HuH-7 (cell line): ENCODE data around the gene CD99.

Experiments used
- DNase-seq: peaks from one replicate; pipeline ENCODE4 v3.0.0; 2011; ENCODE audit warnings: low spot score

Gene CD99

DNA sequence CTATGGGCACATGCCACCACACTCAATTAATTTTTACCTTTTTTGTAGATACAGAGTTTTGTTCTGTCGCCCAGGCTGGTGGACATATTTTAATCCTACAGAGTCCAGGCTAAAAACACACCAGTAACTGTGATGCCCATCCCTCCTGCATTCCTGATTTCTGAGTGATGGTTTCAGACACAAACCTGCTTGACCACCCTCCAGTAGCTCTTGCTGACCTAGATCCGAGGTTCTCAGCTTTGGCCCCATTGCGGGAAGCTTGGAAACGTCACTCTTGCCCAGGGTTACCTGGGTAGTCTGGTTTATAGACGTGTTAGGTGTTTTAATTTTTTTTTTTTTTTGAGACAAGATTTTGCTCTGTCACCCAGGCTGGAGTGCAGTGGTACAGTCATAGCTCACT lies 7.5 kb downstream of the CD99 start:
- DNase-seq, result no peak

DNA sequence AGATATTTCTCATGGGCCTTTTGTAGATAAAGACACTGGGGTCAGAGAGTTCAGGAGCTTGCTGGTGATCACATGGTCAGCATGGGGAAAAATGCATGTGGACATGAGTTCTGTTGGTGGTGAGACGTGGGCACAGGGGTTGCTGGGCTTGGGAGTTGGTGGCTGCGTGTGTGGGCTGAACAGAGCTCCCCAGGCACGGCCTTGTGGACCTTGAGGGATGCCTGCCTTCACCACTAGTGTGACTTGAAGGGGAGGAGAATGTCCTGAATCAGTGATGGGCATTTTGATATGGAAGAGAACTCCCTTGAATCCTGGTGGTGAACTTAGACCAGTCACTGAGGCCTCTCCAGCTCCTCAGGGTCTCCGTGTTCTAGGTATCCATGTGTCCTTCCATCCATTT lies 8.9 kb downstream of the CD99 start:
- no peak for DNase-seq

DNA sequence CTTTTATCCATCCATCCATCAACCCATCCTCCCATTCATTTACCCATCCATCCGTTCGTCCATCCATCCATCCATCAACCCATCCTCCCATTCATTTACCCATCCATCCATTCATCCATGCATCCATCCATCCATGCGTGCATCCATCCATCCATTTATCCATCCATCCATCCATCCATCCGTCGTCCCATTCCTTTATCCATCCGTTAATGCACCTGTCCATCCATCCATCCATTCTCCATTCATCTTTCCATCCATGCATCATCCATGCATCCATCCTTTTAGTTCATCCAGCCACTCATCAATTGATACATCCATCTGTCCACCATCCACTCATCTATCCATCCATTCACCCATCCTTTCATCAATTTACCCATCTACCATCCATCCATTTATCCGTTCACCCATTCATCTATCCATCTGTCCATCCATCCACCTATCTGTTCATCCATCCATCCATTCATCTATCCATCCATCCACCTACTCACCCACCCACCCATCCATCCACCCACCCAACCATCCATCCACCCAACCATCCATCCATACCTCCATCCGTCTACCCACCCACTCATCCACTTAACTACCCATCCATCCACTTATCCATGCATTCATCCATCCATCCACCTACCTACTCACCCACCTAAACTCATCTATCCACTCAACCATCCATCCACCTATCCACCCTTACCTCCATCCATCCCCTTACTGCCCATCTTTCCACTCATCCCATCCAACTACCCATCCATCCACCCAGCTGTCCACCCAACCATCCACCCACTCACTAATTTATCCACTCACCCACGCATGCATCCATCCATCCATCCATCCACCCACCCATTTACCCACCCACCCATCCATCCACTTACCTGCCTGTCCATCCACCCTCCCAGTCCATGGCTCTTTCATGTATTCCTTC lies 9.6 kb downstream of the CD99 start:
- no peak for DNase-seq

GRCh38 chrX:2701600-2701999 lies 10.5 kb downstream of the CD99 start:
- DNase-seq, result no peak

GRCh38 chrX:2703991-2704369 lies 12.9 kb downstream of the CD99 start:
- no peak for DNase-seq

DNA sequence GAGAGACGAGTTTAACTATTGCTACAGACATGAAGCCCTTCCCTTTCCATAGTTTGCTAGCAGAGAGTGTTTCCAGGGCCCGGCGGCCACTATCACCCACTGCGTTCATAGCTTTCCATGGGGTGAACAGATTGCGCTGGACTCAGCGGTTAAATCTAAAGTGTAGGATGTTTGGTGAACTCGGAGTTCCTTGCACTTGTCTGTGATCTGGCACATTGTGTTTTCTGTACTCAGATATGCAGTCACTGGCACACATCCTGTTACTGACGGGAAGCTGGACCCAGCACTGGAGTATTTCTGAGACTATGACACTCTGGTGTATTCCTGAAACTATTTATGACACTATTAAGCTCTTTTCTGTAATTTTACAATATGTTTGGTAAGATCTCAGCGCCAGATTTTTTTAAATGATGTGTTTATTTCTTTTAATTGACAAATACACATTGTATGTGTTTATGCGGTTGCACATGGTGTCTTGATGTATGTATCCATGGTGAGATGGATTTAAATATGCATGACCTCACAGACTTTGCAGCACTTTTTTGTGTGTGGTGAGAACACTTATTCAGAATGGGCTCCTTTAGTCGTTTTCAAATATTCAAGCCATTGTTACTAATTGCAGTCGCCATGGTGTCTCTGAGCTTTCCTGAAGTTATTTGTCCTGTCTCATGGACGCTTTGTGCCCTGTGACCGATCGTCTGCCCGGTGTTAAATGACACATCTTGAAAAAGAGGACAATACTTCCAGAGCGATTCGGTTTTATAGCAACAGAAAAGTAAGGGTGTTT lies 14.1 kb downstream of the CD99 start:
- DNase-seq, result no peak

GRCh38 chrX:2707334-2707760 lies 16.3 kb downstream of the CD99 start:
- no peak for DNase-seq

DNA sequence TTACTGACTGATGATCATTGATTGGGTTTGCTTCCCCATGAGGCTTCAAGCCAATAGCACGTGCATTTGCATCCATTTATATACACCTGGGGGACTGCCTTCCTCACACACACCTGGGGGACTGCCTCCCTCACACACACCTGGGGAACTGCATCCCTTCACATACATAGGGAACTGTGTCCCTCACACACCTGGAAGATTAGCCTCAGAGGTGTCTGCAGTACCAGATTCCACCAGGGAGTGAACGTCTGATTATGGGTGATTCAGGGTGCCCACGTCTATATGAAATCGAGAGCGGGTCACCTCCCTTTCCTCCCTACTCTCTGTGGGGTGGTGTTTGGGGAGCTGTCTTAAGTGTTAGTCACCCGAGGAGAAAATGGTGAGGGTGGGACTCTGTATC lies 16.9 kb downstream of the CD99 start:
- no peak for DNase-seq

DNA sequence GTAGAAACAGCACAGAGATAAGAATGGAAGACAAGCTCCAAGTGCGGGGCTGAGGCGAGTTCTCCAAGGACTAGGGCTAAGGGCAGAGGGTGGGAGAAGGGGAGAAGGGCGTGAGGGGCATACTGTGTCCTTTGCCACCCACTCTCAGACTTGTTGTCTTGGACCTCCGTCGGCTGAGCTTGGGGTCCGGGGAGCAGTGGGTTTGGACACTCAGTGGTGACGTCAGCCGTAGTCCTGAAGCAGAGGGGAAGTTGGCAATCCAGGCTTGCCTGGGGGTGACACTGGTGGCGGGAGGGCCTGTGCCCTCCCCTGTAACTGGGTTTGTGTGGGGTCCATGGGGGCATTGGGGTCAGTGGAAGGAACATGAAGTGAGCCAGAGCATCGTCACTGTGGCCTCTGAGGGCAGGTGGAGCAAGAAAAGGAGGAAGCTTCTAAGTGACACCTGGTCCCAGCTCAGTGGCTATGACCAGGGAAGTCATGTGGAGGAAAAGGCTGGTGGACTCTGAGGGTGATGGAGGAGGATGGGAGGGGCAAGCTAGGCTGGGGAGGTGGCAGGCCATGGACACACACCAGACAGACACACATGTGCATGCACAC lies 17.6 kb downstream of the CD99 start:
- DNase-seq, result no peak

GRCh38 chrX:2709556-2709955 lies 18.5 kb downstream of the CD99 start:
- no peak for DNase-seq

DNA sequence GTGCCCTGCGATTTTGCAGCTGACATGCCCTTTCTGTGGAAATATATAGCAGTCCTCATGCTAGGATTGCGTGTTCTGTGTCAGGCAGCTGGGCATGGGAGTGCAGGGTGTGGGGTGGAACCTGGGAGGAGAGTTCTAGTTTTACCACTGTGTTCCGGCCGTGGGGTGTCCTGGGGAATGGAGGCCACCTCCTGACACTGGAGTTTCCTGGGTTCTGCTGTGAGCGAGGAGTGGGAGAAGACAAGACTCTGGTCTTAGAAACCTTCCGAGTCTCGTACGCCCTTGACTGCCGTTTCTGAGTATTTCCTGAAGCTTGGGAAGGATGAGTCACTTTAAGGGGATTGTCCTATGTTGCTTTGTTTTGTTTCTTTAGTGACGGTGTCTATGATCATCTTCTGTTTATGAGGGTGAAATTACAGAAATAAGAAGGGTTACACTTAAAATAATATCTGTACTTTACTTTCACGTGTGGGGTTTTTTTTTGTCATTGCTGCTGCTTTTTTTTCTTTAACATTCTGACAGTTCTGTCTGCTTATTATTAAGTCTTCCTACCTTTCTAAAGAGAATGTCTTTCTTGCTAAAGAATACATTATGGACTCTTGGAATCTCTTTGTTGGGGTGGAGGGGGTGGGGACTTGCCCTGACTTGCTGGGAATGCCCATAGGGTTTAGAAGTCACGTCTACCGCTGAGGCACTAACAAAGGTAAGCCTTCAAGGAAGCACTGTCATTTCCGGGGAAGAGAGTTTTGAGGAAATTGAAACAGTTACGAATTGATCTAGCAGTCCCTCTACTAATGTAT lies 19.1 kb downstream of the CD99 start:
- DNase-seq, result no peak

DNA sequence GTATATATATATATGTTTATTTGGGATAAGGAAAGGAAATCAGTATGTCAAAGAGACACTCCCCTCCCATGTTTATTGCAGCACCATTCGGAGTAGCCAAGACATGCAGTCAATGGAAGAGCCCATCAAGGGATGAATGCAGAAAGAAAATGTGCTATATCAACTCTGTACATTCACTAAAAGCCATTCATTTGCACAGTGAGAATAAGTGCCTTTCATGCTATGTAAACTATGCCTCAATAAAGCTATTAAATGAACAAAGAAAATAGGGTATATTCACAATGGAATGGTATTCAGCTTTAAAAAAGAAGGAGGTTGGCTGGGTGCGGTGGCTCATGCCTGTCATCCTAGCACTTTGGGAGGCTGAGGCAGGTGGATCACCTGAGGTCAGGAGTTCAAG lies 20.3 kb downstream of the CD99 start:
- no peak for DNase-seq

DNA sequence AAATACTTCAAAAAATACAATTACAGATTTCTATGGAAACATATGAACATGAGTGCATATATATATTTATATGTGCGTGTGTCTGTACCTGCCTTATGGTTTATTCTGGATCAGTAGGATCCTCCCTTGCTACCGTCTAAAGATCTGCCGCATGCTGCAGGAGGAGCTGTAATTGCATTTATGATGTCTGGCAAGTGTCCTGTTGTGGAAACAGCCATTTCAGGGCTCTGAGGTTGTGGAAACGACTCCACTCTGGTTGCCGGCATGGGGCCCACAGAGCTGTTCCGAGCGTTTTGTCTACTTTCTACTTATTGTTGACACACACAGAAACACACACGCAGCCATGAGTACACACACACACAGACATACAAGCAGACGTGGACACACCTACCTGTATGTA lies 21.3 kb downstream of the CD99 start:
- DNase-seq, result no peak

DNA sequence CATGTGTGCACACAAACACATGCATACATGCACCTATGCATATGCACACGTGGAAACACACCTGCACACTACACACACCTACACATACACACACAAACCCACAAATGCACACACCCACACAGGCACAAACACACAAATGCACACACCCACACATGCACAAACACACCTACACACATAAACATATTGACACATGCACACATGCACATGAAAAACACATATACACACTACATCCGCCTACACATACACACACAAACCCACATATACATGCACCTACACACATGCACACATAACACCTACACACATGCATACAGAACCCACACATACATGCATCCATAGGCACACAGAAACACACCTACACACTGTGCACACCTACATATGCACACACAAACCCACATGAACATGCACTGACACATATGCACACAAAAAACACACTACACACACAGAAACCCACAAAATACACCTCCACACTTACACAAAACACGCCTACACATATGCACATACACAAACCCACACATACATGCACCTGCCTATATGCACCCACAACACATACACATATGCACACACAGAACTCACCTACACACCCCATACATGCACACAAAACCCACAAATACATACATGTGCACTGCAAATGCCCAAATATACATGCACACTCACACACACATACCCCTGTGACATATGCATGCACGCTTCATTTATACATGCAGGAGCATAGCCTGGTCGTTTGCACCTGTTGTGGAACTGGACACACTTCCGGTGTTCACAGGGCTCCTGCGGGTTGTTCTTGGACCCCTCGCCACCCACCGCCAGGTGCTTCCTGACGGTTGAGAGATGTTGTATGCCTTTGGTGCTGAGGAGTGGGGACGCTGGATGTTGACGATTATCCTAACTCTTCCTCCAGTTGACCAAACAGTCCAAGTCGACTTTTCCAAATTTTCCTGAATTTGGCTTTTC lies 22.1 kb downstream of the CD99 start:
- DNase-seq, result no peak

- DNase-seq, result no peak
Observed at GRCh38 chrX:2714551-2714950, 23.5 kb downstream of the CD99 start.

DNA sequence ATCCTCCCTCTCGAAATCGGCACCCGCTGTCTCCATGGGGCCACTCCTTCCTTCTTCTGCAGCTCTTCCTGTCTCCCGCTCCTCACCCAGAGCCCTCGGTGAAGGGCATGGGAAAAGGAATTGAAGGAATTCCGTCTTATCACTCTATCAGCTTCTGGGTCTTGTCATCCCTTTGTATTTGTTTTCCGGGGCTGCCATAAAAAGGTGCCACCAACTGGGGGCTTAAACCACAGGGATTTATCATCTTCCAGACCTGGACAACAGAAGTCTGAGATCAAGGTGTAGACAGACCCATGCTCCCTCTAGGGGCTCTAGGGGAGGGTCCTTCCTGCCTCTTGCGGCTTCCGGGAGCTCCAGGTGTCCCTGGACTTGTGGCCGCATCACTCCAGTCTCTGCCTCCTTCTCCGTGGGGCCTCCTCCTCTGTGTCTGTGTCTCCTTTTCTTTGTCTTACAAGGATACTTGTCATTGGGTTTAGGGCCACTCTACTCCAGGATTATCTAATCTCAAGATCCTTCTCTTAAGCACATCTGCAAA lies 24.0 kb downstream of the CD99 start:
- no peak for DNase-seq

GRCh38 chrX:2717312-2717711 lies 26.2 kb downstream of the CD99 start:
- no peak for DNase-seq

- DNase-seq, result no peak
Observed at GRCh38 chrX:2718821-2719220, 27.7 kb downstream of the CD99 start.

GRCh38 chrX:2719774-2720447 lies 28.8 kb downstream of the CD99 start:
- DNase-seq, result no peak

DNA sequence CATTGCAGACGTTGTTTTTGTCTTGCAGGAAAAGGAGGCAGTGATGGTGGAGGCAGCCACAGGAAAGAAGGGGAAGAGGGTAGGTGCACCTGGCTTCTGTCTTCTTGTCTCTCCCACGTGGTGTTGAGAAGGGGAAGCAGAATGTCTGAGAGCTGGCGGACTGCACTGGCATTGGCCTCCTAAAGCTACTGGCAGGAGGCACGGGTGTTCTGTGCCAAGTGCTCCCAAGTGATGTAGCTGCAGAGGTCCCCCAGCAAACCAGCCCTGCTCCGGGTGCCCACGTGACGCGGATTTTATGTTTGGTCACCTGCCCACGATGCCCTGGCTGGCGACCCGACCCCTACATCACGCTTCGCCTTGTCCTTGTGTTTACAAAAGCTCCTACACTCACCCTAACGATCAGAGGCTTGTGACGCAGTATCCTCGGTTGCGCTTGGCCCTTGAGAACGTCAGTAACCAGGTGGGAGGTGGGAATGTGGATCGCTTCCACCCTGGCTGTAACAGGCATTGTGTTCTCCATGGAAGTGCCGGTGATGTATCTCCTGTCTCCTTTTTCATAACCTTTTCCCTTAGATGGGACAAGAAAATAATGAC lies 32.3 kb downstream of the CD99 start:
- DNase-seq, result no peak
